PC-9 (cell line): ENCODE measurements around the gene CRISP1. TPM values are rescaled to one million over a fixed set of nuclear protein-coding genes. Genes with fewer than 3 reads are reported as not detected.

Experiments
- BruUV-seq: library from RNA; stranded (reverse); fragments of 400-500 nt; replicated peaks from 2 replicates; lab custom pipeline; 2021; lab: Mats Ljungman, UMichigan
- CTCF ChIA-PET: fragments of 300-600 bp; sonication (Branson Sonifier 250); formaldehyde crosslinking; loops from one replicate; lab custom pipeline; 2022; ENCODE audit warnings: antibody characterized with exemption; lab: Charles Lee
- POLR2A ChIA-PET: fragments of 300-600 bp; sonication (Branson Sonifier 250); formaldehyde crosslinking; loops from one replicate; lab custom pipeline; 2022; ENCODE audit warnings: antibody characterized with exemption; ENCODE audit not compliant: unreplicated experiment; lab: Charles Lee
- DNase-seq, 2 experiments: peaks; one replicate each; pipeline versions ENCODE4 v3.0.0 to v3.0.0-alpha.2; 2015 to 2022; ENCODE audit warnings: mixed read lengths in 1 of 2
- H2AFZ ChIP-seq: fragments of 200-600 bp; sonication (generic); 2 replicates; pipeline ENCODE4 v1.8.1; 2017; ENCODE audit warnings: antibody characterized with exemption
- H3F3A ChIP-seq: fragments of 200-600 bp; sonication (generic); 2 replicates; pipeline ENCODE4 v1.8.1; 2017; ENCODE audit warnings: antibody characterized with exemption, mild to moderate bottlenecking, low read depth; ENCODE audit not compliant: insufficient read depth
- H3K27ac ChIP-seq: fragments of 200-600 bp; sonication (generic); 2 replicates; pipeline ENCODE4 v1.6.1; 2016; ENCODE audit warnings: mixed run types
- H3K27me3 ChIP-seq: fragments of 200-600 bp; sonication (generic); 2 replicates; pipeline ENCODE4 v1.6.1; 2016; ENCODE audit warnings: low read depth, mixed run types; ENCODE audit not compliant: insufficient read depth
- H3K36me3 ChIP-seq: fragments of 200-600 bp; sonication (generic); 2 replicates; pipeline ENCODE4 v1.6.1; 2016; ENCODE audit warnings: low read depth, mixed run types
- H3K4me1 ChIP-seq: fragments of 200-600 bp; sonication (generic); replicated peaks from 2 replicates; pipeline ENCODE4 v1.6.1; 2016; ENCODE audit warnings: mixed run types; ENCODE audit not compliant: insufficient read depth
- H3K4me2 ChIP-seq: fragments of 200-600 bp; sonication (generic); 2 replicates; pipeline ENCODE4 v1.6.1; 2017; ENCODE audit warnings: mixed run types
- H3K4me3 ChIP-seq: fragments of 200-600 bp; sonication (generic); 2 replicates; pipeline ENCODE4 v1.6.1; 2016; ENCODE audit warnings: mixed run types
- H3K79me2 ChIP-seq: fragments of 200-600 bp; sonication (generic); 2 replicates; pipeline ENCODE4 v1.6.1; 2017; ENCODE audit warnings: low read depth, mixed run types
- H3K9me2 ChIP-seq: fragments of 200-600 bp; sonication (generic); 2 replicates; pipeline ENCODE4 v1.8.1; 2017; ENCODE audit warnings: mild to moderate bottlenecking; ENCODE audit not compliant: insufficient read depth
- H3K9me3 ChIP-seq: fragments of 200-600 bp; sonication (generic); 2 replicates; pipeline ENCODE4 v1.8.1; 2016; ENCODE audit warnings: low read depth; ENCODE audit not compliant: insufficient read depth
- H4K20me1 ChIP-seq: fragments of 200-600 bp; sonication (generic); 2 replicates; pipeline ENCODE4 v1.8.1; 2017; ENCODE audit not compliant: insufficient read depth
- EZH2 ChIP-seq: fragments of 200-600 bp; sonication (generic); IDR thresholded peaks from 2 replicates; pipeline ENCODE4 v1.8.0; 2017; ENCODE audit warnings: antibody characterized with exemption, low read depth
- intact Hi-C: fragments of 100-400 bp; cut with micrococcal nuclease; formaldehyde crosslinking; loops from one replicate; pipeline ENCODE4 v1.10.0; 2022; ENCODE audit not compliant: unreplicated experiment
- total RNA-seq: library from RNA; stranded (reverse); gene quantifications from 2 replicates; pipeline ENCODE4 v1.2.3, GENCODE V29; 2021
- TF ChIP-seq, protein P1 (sequence below): fragments of 200-600 bp; sonication (generic); conservative IDR thresholded peaks from 2 replicates; pipeline ENCODE4 v1.6.1; 2017; ENCODE audit warnings: mixed run types, antibody characterized with exemption, mild to moderate bottlenecking, moderate library complexity

CRISP1 gene
- total RNA-seq, 1 experiment from 2014 or later = not detected

DNA sequence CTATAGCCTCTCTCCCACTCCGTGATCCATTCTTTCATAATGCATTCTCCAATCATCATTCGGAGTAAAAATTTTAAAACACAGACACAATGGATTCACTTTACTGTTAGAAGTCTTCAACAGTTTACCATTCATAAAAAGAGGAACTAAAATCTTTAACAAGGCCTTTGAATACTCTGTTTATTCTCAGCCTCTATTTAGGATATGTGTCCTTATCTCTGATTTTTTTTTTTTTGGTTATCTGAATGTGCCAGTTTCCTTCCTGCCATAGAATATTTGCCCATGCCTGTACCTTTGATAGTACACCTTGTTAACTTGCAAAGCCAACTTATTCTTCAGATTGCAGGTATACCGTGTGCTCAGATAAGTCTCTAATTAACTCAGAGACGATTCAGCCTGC lies 11.1 kb downstream of the CRISP1 start:
- intact Hi-C loops = loop anchor here (10.0 kb wide), 1 partner anchor 180 kb away; no protein-coding TSS in a partner anchor
- H3K9me3 ChIP-seq = no peaks in the 10 kb centered on the region
- CTCF ChIA-PET = no interaction called here
- H3K4me2 ChIP-seq = no peak overlapping the region
- H3K4me3 ChIP-seq = no peak overlapping the region
- no peak overlapping the region for H2AFZ ChIP-seq
- no peaks in the 10 kb centered on the region for H3K9me2 ChIP-seq
- H3K27ac ChIP-seq = no peak overlapping the region
- POLR2A ChIA-PET = no interaction called here
- no peaks in the 10 kb centered on the region for H3K79me2 ChIP-seq
- H3K27me3 ChIP-seq = no peaks in the 10 kb centered on the region
- BruUV-seq = no TSS peak
- H4K20me1 ChIP-seq = no peaks in the 10 kb centered on the region
- DNase-seq = no peak
- no peaks in the 10 kb centered on the region for H3F3A ChIP-seq
- TF ChIP-seq EZH2 = no peak
- TF ChIP-seq, protein P1, sequence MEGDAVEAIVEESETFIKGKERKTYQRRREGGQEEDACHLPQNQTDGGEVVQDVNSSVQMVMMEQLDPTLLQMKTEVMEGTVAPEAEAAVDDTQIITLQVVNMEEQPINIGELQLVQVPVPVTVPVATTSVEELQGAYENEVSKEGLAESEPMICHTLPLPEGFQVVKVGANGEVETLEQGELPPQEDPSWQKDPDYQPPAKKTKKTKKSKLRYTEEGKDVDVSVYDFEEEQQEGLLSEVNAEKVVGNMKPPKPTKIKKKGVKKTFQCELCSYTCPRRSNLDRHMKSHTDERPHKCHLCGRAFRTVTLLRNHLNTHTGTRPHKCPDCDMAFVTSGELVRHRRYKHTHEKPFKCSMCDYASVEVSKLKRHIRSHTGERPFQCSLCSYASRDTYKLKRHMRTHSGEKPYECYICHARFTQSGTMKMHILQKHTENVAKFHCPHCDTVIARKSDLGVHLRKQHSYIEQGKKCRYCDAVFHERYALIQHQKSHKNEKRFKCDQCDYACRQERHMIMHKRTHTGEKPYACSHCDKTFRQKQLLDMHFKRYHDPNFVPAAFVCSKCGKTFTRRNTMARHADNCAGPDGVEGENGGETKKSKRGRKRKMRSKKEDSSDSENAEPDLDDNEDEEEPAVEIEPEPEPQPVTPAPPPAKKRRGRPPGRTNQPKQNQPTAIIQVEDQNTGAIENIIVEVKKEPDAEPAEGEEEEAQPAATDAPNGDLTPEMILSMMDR = no peak
- no peaks in the 10 kb centered on the region for H3K4me1 ChIP-seq
- no peaks in the 10 kb centered on the region for H3K36me3 ChIP-seq

DNA sequence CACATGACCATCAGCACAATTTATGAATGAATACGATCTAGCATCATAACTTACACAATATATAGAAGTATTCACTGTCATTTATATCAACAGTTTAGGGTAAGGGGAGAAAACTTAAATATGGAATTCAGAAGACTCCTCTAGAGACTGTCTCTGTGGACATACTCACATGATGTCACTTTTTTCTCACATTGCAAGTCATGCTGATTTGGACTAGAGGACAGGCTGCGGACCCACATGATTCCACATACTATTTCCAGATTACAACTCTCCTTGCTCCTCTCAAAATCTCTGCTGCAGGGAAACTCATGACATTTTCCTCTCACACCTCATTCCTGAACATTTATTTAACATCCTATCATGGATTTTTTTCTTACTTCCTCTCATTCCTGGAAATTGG lies 13.4 kb downstream of the CRISP1 start:
- Histone ChIP-seq H2AFZ (no peak overlapping the region), H3K79me2 (no peaks in the 10 kb centered on the region), H3K4me3 (no peak overlapping the region), H3K27ac (no peak overlapping the region), H3K9me3 (no peaks in the 10 kb centered on the region), H3K36me3 (no peaks in the 10 kb centered on the region), H3K4me2 (no peak overlapping the region), H3F3A (no peaks in the 10 kb centered on the region), H3K9me2 (no peaks in the 10 kb centered on the region), H3K4me1 (no peaks in the 10 kb centered on the region), H4K20me1 (no peaks in the 10 kb centered on the region), H3K27me3 (no peaks in the 10 kb centered on the region)
- intact Hi-C loops = loop anchor here (10.0 kb wide), 1 partner anchor 182 kb away; no protein-coding TSS in a partner anchor
- ChIA-PET POLR2A (no interaction called here), CTCF (no interaction called here)
- DNase-seq = no peak
- BruUV-seq = no TSS peak
- TF ChIP-seq, protein P1 = no peak
- no peak for TF ChIP-seq EZH2

DNA sequence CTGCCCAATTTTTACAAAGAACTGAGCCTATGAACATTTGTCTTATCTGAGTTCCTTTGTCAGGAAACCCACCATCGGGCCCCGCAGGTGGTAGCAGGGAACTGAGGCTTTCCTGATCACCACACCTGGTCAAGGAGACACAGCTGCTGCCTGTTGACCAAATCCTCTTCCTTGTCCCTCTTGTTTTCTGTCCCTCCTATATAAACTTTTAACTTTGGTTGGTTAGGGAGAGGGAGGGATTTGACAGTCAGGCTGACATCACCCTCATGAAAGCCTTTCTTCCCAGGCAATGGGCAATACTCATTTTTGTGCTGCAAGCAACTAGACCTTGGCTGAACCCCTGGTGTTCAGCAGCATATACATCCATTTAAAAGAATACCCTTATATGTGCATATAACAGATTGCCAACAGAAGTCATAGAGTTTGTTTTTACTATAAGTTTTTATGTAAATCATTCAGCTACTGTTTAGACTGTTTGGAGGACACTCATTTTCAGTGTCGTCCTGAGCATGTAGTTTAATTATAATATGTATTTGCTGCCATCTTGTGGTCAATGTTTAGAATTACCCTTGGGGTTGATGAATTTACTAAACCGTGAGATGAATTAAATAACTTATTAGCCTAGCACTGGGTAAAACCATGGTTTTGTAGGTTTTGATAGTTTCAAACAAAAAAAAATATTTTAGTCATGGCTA lies 17.0 kb downstream of the CRISP1 start:
- H4K20me1 ChIP-seq = no peaks in the 10 kb centered on the region

More for the DNA sequence above, 17.0 kb downstream of the CRISP1 start:
- H3K36me3 ChIP-seq = no peaks in the 10 kb centered on the region
- no peaks in the 10 kb centered on the region for H3K9me2 ChIP-seq
- H3K4me1 ChIP-seq = no peaks in the 10 kb centered on the region
- DNase-seq = peak; percentile 5 to 43
- no peak overlapping the region for H3K4me2 ChIP-seq
- no peaks in the 10 kb centered on the region for H3F3A ChIP-seq
- no peak overlapping the region for H2AFZ ChIP-seq
- ChIA-PET POLR2A (no interaction called here), CTCF (interaction anchor here (0.9 to 1.4 kb wide), 2 partner anchors 225 to 317 kb away, joined by 3 to 6 read pairs; no protein-coding TSS in a partner anchor)
- intact Hi-C loops = loop anchor here (1.0 kb wide), 3 partner anchors 226 to 396 kb away; no protein-coding TSS in a partner anchor
- TF ChIP-seq, protein P1 = peak; percentile 83
- no peak for TF ChIP-seq EZH2
- no peaks in the 10 kb centered on the region for H3K9me3 ChIP-seq
- BruUV-seq = no TSS peak
- H3K79me2 ChIP-seq = no peaks in the 10 kb centered on the region
- no peak overlapping the region for H3K27ac ChIP-seq
- no peak overlapping the region for H3K4me3 ChIP-seq
- no peaks in the 10 kb centered on the region for H3K27me3 ChIP-seq
